22Rv1 (cell line): Measurements from ENCODE around the gene KIF17.
"Not testable (repeated sequence)": the region's sequence is repeated elsewhere in the genome, so short reads cannot be mapped to it uniquely, and the experiment has no call there.

ENCODE experiments used
- H3K27ac ChIP-seq: fragments of 450-650 bp; 2 replicates; pipeline ENCODE4 v1.5.1; 2017
- ZFX ChIP-seq: fragments of 450-650 bp; IDR thresholded peaks from 2 replicates; pipeline ENCODE4 v1.6.1; 2017; ENCODE audit warnings: antibody characterized with exemption, borderline replicate concordance
- TF ChIP-seq, protein P1 (sequence below): fragments of 450-650 bp; IDR thresholded peaks from 2 replicates; pipeline ENCODE4 v1.5.1; 2017; ENCODE audit warnings: mild to moderate bottlenecking

The KIF17 gene

DNA sequence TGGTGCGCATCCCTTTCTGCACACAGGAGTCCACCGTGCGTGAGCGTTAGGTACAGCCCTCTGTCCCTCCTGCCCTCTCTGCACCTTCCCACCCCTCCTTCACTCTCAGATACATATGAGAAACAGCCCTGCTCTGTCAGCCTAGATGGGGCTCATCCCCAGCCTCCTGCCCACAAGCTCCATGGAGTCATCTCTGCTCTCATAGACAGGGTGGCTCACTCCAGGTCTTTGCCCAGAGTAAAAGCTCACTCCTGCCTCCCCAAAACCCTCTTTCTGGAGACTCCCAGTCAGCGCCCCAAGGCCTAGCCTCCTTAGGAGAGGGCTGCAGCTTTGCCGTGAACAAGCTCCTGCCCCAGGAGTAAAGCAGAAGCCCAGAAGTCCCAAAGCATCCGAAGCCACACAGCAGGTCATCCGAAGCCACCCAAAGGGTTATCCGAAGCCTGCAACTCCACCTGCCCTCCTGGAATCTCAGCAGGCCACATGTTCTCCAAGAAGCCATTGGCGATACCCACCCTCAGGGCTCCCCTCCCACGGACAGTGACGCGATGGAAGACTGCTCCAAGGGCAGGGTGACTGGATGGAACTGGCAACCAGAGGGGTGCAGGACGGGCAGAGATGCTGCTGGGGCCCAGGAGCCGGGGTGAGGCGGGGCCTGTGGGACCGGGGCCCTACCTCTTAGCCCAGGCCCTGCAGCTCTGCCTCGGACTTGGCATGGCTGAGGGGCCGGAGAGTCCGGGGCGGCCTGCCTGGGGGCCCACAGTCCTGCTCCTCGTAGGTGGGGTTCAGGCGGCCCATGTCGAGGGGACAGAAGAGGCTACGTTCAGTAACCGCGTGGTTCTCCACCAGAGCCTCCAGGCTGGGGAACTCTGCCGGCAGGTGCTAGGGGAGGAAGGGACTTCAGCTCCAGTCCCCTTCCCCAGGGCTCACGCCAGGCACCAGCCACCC, 3.6 kb upstream of the KIF17 start:
- no peak for TF ChIP-seq ZFX
- TF ChIP-seq, protein P1, sequence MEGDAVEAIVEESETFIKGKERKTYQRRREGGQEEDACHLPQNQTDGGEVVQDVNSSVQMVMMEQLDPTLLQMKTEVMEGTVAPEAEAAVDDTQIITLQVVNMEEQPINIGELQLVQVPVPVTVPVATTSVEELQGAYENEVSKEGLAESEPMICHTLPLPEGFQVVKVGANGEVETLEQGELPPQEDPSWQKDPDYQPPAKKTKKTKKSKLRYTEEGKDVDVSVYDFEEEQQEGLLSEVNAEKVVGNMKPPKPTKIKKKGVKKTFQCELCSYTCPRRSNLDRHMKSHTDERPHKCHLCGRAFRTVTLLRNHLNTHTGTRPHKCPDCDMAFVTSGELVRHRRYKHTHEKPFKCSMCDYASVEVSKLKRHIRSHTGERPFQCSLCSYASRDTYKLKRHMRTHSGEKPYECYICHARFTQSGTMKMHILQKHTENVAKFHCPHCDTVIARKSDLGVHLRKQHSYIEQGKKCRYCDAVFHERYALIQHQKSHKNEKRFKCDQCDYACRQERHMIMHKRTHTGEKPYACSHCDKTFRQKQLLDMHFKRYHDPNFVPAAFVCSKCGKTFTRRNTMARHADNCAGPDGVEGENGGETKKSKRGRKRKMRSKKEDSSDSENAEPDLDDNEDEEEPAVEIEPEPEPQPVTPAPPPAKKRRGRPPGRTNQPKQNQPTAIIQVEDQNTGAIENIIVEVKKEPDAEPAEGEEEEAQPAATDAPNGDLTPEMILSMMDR: no peak

DNA sequence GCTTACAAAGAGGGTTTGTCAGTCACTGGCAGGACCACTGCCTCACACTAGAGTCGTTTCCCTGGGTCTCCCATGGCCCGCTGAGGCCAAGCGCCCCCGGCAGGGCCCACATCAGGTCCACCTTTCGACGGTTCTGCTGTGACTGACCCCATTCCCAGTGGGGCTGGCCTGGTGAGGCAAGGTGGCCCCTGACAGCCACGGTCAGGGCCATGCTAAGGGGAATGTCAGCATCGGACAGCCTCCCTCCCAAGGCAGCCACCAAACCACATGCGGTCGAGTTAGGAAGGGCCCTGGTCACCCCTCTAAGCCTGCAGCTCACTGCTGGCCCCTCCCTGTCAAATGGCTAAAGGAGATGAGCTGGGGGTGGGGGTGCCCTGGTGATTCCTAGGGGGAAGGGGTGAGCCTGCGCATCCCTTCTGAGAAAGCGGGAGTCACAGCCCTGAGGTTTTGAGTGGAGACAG, 2.9 kb upstream of the KIF17 start:
- TF ChIP-seq, protein P1: no peak
- no peak for TF ChIP-seq ZFX

More for the DNA sequence above, 3.6 kb upstream of the KIF17 start:
- H3K27ac ChIP-seq: no peak overlapping the region

DNA sequence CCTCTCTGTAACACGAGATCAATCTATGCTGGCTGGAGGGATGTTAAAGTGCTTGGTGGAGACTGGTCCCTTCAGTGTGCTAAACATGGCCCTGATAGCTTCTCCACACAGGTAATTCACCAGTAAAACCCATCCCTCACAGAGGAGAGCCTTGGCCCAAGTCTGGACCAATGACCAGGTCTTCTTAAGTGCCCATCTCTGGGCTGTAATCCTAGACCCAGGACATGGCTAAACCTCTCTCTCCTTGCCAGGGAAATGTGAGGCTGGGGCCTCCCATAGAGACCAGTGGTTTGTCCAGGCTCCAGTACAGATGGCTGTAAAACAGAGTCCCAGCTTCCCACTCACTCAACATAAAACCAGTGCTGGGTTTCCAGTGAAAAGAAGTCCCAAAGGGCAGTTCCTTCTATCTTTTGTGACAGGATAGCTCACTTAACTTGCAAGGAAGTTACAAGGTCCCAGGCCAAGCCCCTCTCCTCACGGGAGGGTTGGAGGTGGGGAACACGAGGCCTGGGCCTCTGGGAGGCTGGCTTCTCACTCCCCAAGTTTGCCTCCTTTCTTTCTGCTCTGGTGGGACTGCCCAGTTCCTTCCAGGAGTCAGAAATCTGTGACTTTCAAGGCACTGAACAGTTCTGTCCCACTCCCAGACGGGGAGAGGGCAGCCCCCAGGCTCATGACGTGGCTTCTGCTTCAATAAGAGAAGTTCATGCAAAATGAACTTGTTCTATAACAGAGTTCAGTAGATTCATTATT, 2.2 kb upstream of the KIF17 start:
- H3K27ac ChIP-seq: no peak overlapping the region
- TF ChIP-seq ZFX: no peak
- TF ChIP-seq, protein P1: no peak

More for the DNA sequence above, 2.9 kb upstream of the KIF17 start:
- no peak overlapping the region for H3K27ac ChIP-seq

DNA sequence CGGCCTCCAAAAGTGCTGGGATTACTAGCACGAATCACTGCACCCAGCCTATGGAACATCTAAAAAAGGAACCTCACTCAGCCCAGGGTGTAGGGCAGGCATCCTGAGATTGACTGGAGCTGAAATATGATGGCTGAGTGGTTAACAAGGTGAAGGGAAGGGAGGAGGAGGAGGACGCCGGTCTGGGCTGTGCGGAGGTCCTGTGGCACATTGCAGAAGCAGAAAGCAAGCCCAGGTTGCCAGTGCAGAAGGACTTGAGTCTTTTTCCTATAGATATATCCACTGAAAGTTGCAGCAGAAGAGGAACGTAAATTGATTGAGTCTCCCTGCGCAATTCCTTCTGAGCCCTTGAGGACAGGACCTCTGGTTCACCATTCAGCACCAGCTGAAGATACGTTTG, 1.5 kb upstream of the KIF17 start:
- no peak for TF ChIP-seq ZFX
- TF ChIP-seq, protein P1: no peak

DNA sequence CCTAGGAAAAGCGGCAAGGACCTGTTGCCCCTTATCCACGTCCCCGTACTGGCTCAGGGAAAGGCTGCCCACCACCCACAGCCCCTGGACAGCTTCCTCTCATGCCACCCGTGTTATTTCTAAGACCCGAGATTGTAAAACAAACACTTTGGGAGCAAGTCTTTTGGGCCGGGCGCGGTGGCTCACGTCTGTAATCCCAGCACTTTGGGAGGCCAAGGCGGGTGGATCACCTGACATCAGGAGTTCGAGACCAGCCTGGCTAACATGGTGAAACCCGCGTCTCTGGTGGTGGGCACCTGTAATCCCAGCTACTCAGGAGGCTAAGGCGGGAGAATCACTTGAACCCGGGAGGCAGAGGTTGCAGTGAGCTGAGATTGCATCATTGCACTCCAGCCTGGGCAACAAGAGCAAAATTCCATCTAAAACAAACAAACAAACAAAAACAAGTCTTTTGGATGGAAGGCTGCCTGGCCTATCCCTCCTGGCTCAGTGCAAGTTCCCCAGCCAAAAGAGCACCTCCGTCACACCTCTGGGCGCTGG, 606 bp upstream of the KIF17 start:
- not testable (repeated sequence) for H3K27ac ChIP-seq

More for the DNA sequence above, 1.5 kb upstream of the KIF17 start:
- no peak overlapping the region for H3K27ac ChIP-seq

DNA sequence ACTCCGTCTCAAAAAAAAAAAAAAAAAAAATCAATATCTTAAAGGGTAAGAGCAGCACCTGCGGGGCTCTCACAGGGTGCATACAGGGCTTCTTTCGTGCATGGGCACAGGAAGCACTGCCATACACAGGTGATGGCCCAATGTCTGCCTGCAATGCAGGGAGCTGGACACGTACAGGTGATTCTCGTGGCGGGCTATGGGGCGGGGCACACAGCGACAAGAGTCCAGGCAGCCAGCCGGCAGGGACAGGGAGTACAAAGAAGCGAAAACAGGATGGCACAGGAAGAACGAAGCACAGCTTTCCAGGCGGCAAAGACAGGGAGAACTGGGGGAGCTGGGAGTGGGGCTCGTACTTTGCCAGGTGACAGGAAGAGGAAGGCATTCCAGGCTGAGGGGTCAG, 1.6 kb downstream of the KIF17 start:
- TF ChIP-seq, protein P1: no peak
- no peak for TF ChIP-seq ZFX
- no peak overlapping the region for H3K27ac ChIP-seq

DNA sequence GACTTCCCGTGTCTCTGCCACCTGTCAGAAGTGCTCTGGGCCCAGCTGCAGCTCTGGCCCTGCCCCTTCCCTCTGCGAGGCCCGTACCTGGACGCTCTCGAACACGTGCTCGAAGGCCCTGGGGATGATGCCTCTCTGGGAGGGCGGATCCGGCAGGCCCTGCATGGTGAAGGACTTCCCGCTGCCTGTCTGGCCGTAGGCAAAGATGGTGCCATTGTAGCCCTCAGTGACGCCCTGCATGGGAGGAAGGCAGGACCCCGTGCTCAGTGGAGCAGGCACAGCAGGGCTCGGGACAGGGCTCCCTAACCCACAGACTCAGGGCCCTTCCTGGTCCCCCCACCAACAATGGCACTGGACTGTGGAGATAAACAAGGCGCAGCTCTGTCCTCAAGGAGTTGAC, 2.4 kb downstream of the KIF17 start:
- TF ChIP-seq, protein P1: no peak
- no peak for TF ChIP-seq ZFX
- no peak overlapping the region for H3K27ac ChIP-seq
